Measurements from ENCODE around the gene CENPB. TPM values are rescaled to one million over a fixed set of nuclear protein-coding genes. Genes with fewer than 3 reads are reported as not detected.

CENPB gene
- total and polyA plus RNA-seq, 12 donors = 52.3 to 95.7 (median 67.7) TPM

DNA sequence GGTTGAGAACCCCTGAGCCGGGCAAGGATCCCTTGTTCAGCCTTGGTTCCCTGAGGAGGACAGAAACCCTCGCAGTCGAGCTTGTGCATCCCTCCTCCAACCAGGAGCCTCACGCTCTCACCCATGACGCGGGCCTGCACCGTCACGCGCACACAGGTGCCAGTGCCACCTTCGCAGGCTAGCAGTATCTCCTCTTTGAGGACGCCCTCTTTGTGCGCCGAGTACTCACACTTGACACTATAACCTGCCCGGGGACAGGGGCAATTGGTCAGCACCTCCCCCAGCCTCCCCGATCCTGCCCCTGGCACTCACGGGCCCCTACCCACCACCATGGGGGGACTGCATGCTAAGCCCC is 32.3 kb downstream of the CENPB start:
- no peak for DNase-seq
- peaks cover 0 to 59% (median 0%) of the 10 kb centered on the region in 9 donors for H3K36me3 ChIP-seq
- no peak overlapping the region for H3K4me3 ChIP-seq
- peak overlapping the region in 3 of 10 donors; percentile 16 to 48 (median 26) for H3K27ac ChIP-seq
- no peaks in the 10 kb centered on the region for H3K9me3 ChIP-seq
- ATAC-seq = no peak
- peaks cover 0 to 21% (median 9%) of the 10 kb centered on the region in 7 donors for H3K27me3 ChIP-seq
- intact Hi-C loops (cut with DNase I) = loop anchor here in 4 of 10 donors (5.0 to 10.0 kb wide), 2 partner anchors 37 to 79 kb away; no protein-coding TSS in a partner anchor
- no peak for TF ChIP-seq CTCF (IDR thresholded peaks at IDR 0.05)
- H3K4me1 ChIP-seq = peaks cover 0 to 69% (median 23%) of the 10 kb centered on the region in 9 donors
- WGBS, 2 donors = 85 to 88% methylated on average over 16 of the region's 16 CpGs

- Histone ChIP-seq H3K27me3 (peaks cover 0 to 21% (median 9%) of the 10 kb centered on the region in 7 donors), H3K4me3 (no peak overlapping the region), H3K4me1 (peaks cover 0 to 69% (median 23%) of the 10 kb centered on the region in 9 donors), H3K36me3 (peaks cover 0 to 59% (median 0%) of the 10 kb centered on the region in 9 donors), H3K27ac (peak overlapping the region in 5 of 10 donors; percentile 4 to 48 (median 26)), H3K9me3 (no peaks in the 10 kb centered on the region)
- intact Hi-C loops (cut with DNase I) = loop anchor here in 4 of 10 donors (5.0 to 10.0 kb wide), 2 partner anchors 36 to 79 kb away; no protein-coding TSS in a partner anchor
- no peak for TF ChIP-seq CTCF (IDR thresholded peaks at IDR 0.05)
- peak in 1 of 2 donors; percentile 27 for DNase-seq
- peak in 7 of 8 donors; percentile 1 to 24 (median 6) for ATAC-seq
- 68 to 83% methylated on average over 26 of the region's 26 CpGs for WGBS, 2 donors
Observed at GRCh38 chr20:3753501-3754275, 32.9 kb downstream of the CENPB start.

DNA sequence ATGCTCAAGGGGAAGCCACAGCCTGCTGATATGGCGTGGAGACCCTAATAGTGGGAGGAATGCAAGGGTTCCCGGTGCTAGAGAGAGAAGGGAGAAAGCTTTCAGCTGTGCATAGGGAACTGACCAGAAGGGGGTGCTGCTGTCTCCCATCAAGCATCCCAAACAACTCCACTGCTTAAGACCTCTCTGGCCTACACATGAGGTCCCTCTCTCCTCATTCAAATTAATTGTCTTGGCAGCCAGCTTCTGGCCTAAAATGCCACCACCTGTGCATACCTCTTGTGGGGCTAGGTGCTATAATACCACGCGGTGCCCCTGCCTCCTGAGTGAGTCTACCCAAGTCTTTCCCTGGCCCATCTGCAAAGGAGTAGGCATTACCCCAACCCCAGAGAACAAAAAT is 33.4 kb downstream of the CENPB start:
- ATAC-seq (peak; percentile 53 to 87 (median 69)), DNase-seq (peak in 1 of 2 donors; percentile 72)
- H3K36me3 ChIP-seq = peaks cover 0 to 55% (median 3%) of the 10 kb centered on the region in 9 donors
- peaks cover 0 to 64% (median 22%) of the 10 kb centered on the region in 9 donors for H3K4me1 ChIP-seq
- 38 to 42% methylated on average over 4 of the region's 4 CpGs for WGBS, 2 donors
- intact Hi-C loops (cut with DNase I) = loop anchor here in 4 of 10 donors (5.0 to 10.0 kb wide), 2 partner anchors 36 to 78 kb away; no protein-coding TSS in a partner anchor
- peaks cover 0 to 21% (median 9%) of the 10 kb centered on the region in 7 donors for H3K27me3 ChIP-seq
- peak; percentile 60 to 85 (median 79) for TF ChIP-seq CTCF (IDR thresholded peaks at IDR 0.05)
- peak overlapping the region in 3 of 10 donors; percentile 30 to 56 (median 48) for H3K27ac ChIP-seq
- no peaks in the 10 kb centered on the region for H3K9me3 ChIP-seq
- no peak overlapping the region for H3K4me3 ChIP-seq

DNA sequence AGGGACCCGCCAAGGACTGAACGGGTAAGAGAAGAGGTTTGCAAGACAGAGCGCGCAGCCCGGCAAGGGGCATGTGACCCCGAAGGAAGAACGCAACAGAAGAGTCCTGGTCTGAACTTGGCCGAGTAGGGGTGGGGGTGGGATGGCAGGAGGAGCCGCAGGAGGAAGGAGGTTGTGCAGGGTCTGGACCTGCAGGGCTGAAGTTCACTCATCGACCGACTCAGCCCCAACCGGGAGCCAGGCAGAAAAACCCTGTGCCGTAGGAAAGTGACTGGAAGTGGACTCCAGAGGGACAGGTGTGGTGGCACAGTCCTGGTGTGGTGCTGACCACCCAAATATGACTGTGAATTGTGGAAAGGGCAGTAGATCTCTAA is 34.2 kb downstream of the CENPB start:
- TF ChIP-seq CTCF (IDR thresholded peaks at IDR 0.05) = no peak
- no peak for DNase-seq
- ATAC-seq = peak in 4 of 8 donors; percentile 1 to 11 (median 8)
- Histone ChIP-seq H3K27ac (peak overlapping the region in 5 of 10 donors; percentile 30 to 68 (median 48)), H3K36me3 (peaks cover 0 to 51% (median 3%) of the 10 kb centered on the region in 9 donors), H3K4me1 (peaks cover 0 to 57% (median 22%) of the 10 kb centered on the region in 9 donors), H3K9me3 (no peaks in the 10 kb centered on the region), H3K27me3 (peaks cover 0 to 21% (median 9%) of the 10 kb centered on the region in 7 donors), H3K4me3 (peak overlapping the region in 8 of 10 donors; percentile 16 to 47 (median 39))
- intact Hi-C loops (cut with DNase I) = loop anchor here in 4 of 10 donors (5.0 to 10.0 kb wide), 2 partner anchors 35 to 78 kb away; no protein-coding TSS in a partner anchor
- whole genome bisulfite sequencing, 2 donors = 34 to 45% methylated on average over 13 of the region's 13 CpGs

All from heart right ventricle (tissue), 16 donors.